ENCODE results near the gene RNF213. TPM values are rescaled to one million over a fixed set of nuclear protein-coding genes. Genes with fewer than 3 reads are reported as not detected.

The RNF213 gene
- total and polyA plus RNA-seq, 8 donors, result 21.9 to 94.7 (median 37.8) TPM

DNA sequence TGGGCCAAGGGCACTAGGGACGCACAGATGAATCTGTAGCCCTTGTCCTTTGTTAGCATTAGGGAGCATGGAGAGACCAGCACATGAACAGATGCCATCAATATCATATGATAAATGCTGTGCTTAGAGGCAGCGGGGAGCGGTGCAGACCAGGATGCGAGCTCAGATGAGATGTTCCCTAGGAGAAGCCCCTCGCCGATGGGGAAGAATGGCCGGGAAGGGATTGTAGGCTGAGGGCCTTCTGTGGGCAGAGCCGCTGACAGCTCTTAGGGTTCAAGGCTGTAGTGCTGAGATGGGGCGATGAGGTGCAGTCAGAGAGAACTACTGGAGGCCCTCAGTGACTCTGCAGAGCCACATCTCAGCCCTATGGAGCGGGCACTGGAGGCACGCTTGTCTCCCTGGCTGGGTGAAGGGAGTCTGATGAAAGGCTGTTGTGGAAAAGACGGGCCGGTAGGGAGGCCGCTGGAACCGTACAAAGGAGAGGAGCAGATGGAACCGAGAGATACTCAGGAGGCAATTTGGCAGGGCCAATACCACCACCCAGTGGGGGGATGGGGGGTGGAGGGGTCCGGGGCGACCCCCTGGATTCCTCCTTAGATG lies 88.0 kb downstream of the RNF213 start:
- Histone ChIP-seq H3K36me3 (peaks cover 9 to 89% (median 52%) of the 10 kb centered on the region in 3 donors), H3K9me3 (no peaks in the 10 kb centered on the region), H3K27me3 (no peaks in the 10 kb centered on the region), H3K4me1 (no peaks in the 10 kb centered on the region), H3K27ac (no peak overlapping the region), H3K4me3 (no peak overlapping the region)
- intact Hi-C loops (cut with DNase I), result no loop called here
- ATAC-seq (no peak), DNase-seq (peak in 1 of 6 donors; percentile 20), FAIRE-seq (no peak)
- TF ChIP-seq, protein P1, sequence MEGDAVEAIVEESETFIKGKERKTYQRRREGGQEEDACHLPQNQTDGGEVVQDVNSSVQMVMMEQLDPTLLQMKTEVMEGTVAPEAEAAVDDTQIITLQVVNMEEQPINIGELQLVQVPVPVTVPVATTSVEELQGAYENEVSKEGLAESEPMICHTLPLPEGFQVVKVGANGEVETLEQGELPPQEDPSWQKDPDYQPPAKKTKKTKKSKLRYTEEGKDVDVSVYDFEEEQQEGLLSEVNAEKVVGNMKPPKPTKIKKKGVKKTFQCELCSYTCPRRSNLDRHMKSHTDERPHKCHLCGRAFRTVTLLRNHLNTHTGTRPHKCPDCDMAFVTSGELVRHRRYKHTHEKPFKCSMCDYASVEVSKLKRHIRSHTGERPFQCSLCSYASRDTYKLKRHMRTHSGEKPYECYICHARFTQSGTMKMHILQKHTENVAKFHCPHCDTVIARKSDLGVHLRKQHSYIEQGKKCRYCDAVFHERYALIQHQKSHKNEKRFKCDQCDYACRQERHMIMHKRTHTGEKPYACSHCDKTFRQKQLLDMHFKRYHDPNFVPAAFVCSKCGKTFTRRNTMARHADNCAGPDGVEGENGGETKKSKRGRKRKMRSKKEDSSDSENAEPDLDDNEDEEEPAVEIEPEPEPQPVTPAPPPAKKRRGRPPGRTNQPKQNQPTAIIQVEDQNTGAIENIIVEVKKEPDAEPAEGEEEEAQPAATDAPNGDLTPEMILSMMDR (IDR thresholded peaks at IDR 0.05), result no peak
- WGBS, 2 donors, result 91 to 98% methylated on average over 16 to 18 of the region's 18 CpGs

DNA sequence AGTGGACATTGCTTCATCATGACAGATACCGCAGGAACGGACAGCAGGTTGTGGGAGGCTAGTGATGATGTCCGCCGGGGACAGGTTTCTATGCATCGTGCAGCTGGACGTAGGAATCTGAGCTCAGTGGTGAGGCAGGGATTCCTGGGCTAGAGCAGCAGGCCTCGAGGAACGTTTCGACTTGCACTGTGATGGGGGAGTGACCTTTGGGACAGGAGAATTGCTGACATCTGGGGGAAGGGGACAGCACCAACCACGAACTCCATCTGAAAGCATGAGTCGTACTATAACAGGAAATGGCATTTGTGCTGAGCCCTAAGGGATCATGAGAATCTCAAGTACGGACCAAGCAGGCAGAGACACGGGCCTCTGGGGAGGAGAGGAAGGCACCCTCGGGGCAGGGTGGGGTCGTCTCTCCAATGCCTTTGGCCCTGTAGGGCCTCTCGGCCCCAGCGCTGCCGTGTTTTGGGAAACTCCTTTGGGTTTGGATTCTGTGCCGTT lies 88.5 kb downstream of the RNF213 start:
- no peak overlapping the region for H3K27ac ChIP-seq
- intact Hi-C loops (cut with DNase I), result no loop called here
- no peaks in the 10 kb centered on the region for H3K9me3 ChIP-seq
- FAIRE-seq (no peak), DNase-seq (peak in 1 of 6 donors; percentile 22), ATAC-seq (no peak)
- H3K4me3 ChIP-seq, result no peak overlapping the region
- H3K27me3 ChIP-seq, result no peaks in the 10 kb centered on the region
- 86 to 88% methylated on average over 19 of the region's 19 CpGs for WGBS, 2 donors
- no peaks in the 10 kb centered on the region for H3K4me1 ChIP-seq
- TF ChIP-seq, protein P1 (IDR thresholded peaks at IDR 0.05), result no peak
- H3K36me3 ChIP-seq, result peaks cover 6 to 89% (median 56%) of the 10 kb centered on the region in 3 donors

DNA sequence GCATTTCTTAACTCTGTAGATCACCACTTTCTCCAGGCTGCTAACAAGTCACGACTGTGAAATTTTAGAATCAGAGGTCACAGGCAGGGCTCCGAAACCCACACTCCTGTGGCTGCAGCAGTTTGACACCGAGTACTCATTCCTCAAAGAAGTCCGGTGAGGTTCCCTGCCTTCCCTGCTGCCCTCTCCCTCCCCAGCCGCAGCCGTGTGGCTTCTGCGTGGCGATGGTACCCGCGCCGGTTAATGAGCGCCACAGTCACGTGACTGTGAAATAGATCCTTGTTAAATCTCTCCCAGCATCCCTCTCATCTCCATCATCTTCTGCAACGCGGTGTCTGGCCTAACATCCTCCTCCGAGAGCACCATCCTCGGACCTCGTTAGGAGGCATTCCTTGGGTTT lies 89.1 kb downstream of the RNF213 start:
- ATAC-seq, result no peak
- no peak overlapping the region for H3K4me3 ChIP-seq
- TF ChIP-seq, protein P1 (IDR thresholded peaks at IDR 0.05), result no peak
- peak in 1 of 6 donors; percentile 20 for DNase-seq
- H3K27me3 ChIP-seq, result no peaks in the 10 kb centered on the region
- intact Hi-C loops (cut with DNase I), result no loop called here
- no peaks in the 10 kb centered on the region for H3K4me1 ChIP-seq
- no peak overlapping the region for H3K27ac ChIP-seq
- no peaks in the 10 kb centered on the region for H3K9me3 ChIP-seq
- FAIRE-seq, result no peak
- 93 to 95% methylated on average over 18 of the region's 18 CpGs for WGBS, 2 donors
- H3K36me3 ChIP-seq, result peaks cover 6 to 91% (median 60%) of the 10 kb centered on the region in 3 donors

DNA sequence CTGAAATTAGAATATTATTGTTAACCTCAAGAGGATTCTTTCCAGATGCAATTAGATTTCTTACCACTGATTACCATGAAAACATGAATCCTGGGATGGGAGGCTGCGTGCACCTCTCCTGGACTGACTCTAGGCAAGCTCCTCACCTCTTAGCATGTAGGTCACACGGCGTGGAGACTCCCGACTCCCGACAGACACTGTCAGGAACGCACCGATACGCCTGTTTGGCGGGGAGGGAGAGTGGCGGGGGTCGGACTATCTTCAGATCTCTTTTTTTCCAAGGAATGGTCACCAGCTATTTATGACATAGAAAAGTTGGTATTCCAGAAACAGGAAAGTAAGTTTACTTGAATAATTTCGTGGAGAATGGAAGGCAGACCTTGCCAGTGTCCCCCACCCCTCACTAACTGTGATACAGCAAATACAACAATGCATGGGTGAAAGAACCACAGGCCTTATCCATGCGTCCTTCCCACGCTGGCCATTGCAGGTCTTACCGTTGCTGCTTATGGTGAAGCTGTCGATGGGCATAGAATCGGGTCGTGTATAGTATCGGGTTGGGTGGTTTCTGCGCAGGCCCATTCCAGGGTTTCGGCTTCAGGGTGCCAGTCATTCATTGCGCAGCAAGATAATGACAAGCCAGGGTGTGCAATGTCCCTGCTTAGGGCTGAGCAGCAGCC lies 91.7 kb downstream of the RNF213 start:
- Histone ChIP-seq H3K27me3 (no peaks in the 10 kb centered on the region), H3K9me3 (no peaks in the 10 kb centered on the region), H3K36me3 (peaks cover 0 to 75% (median 45%) of the 10 kb centered on the region in 3 donors), H3K4me1 (no peaks in the 10 kb centered on the region), H3K27ac (no peak overlapping the region), H3K4me3 (no peak overlapping the region)
- no peak for ATAC-seq
- TF ChIP-seq, protein P1 (IDR thresholded peaks at IDR 0.05), result no peak
- no peak for FAIRE-seq
- intact Hi-C loops (cut with DNase I), result no loop called here
- DNase-seq, result peak in 1 of 6 donors; percentile 17
- WGBS, 2 donors, result 90 to 93% methylated on average over 22 of the region's 22 CpGs
